Effector CD4-positive, alpha-beta T cell (primary cell): ENCODE results near the gene SYMPK.

Experiments
- DNase-seq: peaks from one replicate; pipeline ENCODE4 v3.0.0-alpha.2; 2020

SYMPK gene

DNA sequence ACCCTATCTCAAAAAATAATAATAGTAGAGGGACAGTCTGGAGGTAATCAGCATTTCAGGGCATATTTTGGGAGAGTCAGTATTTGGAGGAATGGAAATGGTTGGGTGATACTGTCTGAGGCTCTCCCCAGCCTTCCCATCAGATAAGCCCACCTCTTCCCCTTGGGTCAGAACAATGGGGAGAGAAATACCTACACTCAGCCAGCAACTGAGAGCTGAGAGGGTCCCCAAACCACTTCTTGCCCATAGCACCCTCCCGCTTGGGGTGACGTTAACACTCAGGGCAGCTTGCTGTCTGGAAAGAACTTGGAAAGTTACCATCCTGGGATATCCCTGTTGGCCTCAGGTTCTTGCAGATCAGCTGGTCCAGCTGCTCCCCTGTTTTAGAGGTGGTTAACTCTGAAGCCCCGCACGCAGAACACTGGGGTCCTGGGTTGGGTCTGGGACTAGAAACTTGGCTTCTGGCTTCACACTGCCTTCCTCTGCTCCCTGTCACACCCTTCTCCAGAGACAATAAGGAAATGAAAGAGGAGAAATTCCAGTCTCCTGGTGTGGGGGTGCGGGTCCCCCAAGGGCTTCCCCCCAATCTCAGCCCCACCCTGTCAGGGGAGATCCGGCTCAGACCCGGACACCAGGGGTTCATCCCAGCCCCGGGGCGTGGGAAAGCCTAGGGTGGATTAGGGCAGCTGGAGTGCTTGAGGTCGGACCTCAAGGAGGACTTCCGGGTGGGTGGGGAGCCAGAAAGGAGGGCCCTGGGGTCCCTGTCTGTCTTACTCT, 3.6 kb upstream of the SYMPK start:
- no peak for DNase-seq

DNA sequence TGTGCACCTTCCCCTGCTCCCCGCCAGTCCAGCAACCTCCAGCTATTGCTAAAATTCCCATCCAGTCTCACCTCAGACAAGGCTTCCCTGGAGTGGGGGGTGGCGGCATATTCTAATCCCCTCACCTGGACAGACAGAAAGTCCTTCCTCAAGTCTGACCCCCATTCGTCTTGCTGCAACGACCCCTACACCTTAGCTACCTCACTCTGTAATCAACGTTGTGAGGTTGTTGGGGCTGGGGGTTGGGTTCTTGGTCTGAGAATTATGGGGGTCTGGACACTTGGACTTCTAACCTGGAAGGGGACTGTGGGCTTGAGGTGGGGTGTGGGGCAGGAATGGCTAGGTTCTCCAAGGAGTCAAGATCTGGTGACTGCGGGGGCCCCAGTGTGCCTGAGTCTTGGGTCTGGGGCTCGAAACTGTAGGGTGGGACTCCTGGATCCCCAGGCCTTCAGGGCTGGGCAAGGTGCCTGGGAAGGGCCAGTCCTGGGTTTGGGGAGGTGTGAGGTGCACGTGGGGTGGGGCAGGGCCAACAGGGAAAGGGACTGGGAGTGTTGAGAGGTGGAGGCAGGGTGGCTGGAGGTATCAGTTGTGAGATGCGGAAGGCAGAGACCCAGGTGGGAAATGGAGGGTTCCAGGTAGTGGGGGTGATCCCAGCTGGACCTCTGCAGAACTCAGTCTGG, 2.5 kb upstream of the SYMPK start:
- DNase-seq: no peak

DNA sequence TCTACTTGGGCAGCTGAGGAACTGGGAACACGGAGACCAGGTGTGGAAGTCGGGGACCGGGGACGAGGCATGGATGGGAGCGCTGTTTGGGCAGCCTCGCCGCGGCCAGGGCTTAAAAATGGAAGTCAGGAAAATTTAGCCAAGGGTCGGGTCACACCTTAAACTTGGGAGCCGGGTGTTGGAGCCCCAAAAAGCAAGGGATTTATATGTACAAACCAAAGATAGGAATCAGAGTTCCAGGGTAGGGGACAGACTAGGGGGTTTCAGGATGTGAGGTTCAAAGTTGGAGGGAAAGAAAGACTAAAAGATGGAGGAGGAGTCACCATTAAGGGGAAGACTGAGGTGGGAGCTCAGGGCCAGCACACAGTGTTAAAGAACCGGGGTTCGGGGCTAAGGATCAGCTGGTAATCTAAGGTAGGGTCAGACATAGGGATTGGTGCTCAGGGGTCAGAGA, 1.7 kb upstream of the SYMPK start:
- DNase-seq: no peak

DNA sequence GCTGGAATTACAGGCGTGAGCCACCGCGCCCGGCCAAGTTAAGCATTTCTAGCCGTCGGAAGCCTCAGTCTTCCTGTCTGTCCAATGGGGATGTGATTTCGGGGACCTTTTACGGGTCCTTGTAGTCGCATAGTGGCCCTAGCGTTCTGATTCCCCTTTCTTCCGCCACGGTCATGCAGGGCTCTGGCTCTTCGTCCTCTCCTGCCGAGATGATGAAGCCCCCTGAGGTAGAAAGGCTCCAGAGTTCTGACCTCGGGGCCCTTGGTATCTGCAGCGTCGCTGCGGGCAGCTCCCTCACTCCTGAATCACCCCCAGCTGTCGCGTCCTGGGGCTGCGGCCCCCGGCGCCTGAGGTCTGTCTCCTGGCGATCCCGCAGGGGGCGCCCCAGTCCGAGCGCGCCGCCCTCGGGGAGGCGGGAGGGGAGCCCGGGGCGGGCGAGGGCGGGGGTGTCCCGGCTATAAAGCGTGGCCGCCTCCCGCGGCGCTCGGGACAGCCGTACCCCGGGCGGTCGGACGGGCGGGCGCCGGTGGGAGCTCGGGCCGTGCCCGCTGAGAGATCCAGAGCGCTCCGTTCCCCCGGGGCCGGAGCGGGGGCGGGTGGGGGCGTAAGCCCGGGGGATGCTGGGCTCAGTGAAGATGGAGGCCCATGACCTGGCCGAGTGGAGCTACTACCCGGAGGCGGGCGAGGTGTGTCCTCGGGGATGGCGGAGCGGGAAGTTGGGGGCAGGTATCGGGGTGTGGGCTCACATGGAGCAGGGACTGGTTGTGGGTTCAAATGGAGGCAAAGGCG, 1.1 kb upstream of the SYMPK start, which contains the start of gene FOXA3:
Gene FOXA3, plus strand, starts transcription at position 487 of the 789 bp plus-strand sequence. Its CDS starts 131 bp downstream, at position 618.
- DNase-seq: peak; percentile 43

DNA sequence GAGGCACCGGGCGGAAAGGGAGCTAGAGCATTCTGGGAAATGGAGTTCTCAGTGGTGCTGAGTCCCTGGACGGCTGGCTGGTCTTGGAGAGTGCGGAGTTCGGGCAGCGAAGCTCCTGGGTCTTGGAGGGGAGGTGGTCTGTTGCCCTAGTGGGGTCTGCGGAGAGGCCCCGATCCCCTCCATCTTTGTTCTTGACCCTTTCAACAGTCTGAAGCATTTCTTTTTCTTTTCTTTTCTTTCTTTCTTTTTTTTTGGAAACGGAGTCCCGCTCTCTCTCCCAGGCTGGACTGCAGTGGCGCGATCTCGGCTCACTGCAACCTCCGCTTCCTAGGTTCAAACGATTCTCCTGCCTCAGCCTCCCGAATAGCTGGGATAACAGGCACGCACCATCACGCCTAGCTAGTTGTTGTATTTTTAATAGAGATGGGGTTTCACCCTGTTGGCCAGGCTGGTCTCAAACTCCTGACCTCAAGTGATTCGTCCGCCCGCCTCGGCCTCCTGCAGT, 440 bp upstream of the SYMPK start:
- no peak for DNase-seq

DNA sequence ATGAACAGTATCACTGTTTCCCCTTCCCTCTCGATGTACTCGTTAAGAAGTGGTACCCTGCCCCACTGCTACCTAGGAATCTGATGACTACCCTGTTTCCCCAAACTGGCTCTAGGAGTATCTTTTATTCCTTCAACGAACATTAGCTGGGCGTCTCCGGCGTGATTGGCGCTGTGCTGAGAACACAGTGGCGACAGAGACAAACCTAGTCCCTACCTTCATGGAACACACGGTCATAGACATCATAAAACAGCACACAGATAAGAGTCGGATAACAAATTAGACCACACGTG, 730 bp downstream of the SYMPK start:
- DNase-seq: no peak

DNA sequence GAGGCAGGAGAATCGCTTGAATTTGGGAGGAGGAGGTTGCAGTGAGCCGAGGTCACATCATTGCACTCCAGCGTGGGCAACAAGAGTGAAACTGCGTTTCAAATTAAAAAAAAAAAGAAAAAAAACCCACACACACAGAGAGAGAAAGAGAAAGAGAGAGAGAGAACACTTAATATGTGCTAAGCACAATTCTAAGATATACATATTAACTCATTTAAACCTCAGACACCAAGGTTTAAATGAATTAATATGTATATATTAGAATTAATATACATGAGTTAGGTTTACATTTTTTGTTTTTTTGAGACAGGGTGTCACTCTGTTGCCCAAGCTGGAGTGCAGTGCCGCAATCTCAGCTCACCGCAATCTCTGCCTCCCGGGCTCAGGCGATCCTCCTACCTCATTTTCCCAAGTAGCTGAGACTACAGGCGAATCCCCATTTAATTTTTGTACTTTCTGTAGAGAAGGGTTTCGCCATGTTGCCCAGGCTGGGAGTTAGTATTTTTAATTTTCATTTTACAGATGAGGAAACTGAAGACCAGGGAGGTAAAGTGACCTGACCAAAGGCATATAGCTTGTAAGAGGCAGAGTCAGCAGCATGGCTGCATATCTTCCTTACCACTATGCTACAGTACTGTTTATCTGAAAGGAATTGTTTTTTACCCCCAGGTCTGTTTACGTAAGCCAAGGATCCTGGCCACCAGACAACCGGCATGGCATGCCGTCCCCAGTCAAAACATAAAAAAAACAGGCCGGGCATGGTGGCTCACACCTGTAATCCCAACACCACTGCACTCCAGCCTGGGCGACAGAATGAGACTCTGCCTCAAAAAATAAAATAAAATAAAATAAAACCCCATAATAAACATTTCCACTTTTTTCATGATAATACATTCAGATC, 2.3 kb downstream of the SYMPK start:
- DNase-seq: no peak

DNA sequence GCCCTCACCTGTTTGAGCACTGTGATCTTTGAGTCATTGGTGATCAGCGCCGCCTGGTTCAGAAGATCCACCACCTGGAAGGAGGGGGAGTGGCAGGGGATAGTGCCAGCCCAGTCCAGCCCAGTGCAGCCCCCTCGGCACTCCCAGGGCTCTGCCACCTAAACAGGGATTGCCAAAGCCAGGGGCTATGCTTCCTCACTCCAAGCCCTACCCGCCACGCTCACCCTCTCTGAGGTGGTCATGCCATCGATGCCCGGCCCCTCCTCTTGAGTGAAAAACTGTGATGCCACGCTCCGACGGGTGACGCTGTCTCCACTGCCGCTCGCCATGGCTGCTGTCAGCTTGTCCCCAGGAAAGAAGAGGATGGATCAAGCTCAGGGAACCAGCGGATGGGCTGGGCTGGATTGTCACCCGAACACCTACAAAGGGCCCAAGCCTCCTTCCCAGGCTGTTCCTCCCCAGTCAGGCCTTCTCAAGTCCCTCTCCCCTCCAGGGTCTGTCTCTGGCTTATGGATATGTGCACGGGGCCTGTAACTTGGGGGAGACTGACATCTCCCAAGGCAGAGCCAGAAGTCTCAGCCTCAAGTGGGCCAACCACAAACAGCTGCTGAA, 8.7 kb downstream of the SYMPK start:
- no peak for DNase-seq

DNA sequence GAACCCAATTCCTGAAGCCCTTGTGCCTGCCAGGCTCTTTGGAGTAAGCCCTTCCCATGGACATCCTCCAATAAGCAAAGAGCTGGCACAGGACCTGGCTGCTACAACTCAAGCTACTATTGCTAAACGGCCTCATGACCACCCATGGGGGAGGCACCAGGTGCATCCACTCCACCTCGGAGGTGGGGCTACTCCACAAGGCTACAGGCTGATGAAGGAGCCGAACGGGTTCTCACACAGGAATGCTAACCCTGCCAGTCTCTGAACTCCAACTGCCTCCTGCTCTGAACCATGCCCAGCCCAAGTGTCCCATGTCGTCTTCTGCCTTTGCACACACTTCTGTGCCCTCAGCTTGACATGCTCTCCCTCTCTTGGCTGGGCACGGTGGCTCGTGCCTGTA, 10.0 kb downstream of the SYMPK start:
- no peak for DNase-seq

DNA sequence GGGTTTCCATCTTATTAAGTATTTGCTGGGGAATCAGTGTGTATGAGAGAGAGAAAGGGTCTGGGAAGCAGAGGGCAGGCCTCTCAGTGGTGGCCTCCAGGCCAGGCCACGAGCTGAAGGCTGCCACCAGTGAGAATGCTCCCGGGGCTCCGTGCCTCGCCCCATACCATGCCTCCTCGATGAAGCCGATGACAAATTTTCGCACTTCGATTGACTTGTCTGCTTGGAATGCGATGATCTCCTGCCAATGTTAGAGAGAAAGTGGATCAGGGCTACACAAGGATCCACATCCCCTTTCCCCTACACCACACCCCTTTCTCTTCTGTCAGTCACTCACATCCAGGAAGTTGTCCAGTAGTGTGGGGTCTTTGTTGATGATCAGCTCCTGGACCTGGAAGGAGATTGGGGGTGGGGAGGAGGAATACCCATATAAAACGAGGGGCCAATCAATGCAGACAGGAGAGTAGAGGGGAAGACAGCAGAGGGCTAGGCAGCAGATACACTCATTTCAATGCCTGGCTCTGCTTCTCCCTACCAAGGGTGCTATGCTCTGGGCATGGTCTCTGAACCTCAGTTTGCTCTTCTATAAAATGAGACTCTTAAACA, 10.7 kb downstream of the SYMPK start:
- no peak for DNase-seq

DNA sequence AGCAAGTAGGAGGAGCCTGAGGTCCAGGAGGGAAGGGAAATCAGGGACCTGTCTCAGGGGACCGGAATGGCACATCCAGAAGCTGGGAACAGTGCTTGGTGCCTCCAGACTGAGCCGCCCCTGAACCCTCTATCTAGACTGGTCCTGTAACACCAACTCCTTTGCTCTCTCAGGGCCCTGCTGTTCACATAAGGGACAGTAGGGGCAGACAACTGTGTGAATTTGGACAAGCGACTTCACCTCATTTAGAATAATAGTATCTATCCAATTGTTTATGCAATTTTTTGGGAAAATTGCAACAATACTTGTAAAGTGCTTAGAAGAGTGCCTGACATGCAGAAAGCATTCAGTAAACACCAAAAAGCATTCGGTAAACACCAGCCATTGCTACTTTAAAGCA, 14.0 kb downstream of the SYMPK start:
- no peak for DNase-seq

DNA sequence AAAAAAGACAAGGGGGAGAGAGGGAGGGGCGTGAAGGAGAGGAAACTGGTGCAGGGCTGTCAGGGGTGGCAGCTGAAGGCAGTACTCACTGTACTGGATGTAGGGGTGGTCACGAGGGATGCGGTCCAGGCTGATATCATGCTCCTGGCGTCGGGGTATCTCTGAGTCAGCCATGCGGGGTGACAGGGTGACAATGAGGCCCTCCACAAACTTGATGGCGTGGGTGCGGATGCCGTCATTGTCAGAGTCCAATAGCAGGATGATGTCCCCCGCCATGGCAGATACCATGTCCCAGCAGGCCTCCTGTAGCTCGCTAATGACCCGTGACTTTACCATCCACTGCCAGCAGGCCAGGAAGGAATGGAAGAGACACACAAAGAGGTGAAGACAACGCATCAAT, 15.3 kb downstream of the SYMPK start:
- DNase-seq: no peak

DNA sequence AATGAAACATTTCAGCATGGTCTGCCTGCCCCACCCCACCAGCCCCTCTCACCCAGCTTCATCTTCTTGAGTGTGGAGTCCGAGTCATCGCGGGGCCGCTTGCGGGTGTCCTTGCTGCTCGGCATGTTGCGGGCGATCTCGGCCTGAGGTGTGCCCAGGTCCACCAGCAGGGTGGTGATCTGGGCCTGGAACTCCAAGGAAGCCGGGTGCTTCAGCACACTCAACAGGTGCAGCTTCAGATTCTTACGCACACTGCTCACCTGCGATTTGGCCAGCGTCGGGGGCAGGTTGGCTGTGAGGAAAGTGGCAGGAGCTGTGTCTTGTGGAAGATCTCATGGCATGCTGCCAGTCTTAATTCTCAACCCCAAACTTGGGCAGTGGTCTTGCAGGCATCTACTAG, 20.7 kb downstream of the SYMPK start:
- DNase-seq: no peak

DNA sequence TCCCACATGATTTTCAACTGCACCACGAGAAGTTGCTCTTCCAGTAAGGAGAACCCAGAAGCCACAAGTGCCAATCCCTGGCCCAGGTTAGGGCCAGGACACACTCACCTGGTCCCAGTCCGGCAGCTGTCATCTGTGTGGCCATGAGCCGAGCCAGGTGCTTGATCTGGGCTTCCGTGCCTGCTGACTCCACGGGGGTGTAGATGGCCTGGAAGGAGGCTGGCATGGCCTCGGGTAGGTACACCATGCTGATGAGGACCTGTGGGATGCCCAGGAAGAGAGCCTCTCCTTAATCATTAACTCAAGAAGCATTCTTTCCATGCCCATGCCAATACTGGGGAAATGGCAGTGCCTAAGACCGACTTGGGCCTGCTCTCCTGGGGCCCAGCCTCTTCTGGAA, 28.0 kb downstream of the SYMPK start:
- DNase-seq: no peak

DNA sequence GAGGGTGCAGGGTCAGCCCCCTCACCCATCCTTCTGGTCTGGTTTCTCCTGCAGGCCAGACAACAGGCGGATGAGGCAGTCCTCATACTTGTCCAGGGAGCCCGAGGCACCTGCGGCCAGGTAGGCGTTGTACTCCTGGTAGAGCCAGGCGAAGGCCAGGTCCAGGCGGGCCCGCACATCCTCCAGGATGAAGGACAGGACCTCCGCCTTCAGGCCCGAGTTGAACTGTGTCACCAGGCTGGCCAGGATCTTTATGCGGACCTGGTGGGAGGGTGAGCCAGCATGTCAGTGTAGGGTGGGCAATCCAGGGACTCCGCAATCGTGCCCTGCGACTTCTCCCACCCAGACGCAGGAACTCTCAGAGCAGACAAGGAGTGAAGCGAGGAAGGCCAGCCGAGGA, 34.0 kb downstream of the SYMPK start:
- DNase-seq: no peak

DNA sequence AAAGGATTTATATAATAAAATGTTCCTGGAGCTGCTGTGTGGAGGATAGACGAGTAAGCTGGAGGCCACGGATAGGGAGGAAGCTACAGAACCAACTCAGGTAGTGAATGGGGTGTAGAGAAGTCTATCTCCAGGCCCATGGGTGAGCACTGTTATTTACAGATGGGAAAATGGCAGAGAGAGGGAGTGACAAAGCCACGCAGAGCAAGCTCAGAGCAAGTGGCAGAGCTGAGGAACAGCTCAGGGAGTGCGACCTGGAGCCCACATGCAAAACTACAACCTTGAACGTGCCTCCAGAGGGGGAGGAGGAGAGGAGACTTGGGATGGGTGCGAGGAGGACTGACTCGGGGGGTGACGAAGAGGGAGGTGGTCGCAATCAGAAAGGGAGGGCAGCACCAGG, 34.4 kb downstream of the SYMPK start:
- no peak for DNase-seq

DNA sequence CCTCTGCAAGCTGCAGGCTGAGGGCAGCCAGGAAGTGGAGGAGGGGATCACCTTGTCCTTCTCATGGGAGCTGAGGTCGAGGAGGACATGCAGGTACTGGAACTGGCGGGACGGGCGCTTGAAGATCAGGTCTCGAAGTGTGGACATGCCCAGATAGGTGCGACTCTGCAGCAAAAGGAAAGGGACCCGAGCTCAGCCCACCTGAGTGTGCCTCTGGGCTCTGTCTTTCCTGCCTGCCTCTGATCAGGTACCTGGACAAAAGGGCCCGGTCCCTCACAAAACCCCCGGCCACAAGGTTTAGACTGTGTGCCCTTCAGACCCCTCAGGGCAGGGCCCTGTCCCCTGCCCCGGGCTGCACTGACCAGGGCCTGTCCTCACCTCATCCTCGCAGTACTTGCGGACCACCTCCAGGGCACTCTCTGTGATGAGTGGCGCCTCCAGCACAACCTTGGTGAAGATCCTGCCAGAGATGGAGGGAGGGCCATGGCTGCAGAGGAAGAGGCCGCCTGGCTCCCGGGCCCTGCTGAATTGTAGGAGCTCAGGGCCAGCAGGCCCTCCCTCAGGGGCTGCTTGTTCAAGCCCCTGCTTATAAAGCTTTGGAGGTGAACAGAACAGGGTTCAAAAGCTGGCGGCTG, 35.4 kb downstream of the SYMPK start:
- no peak for DNase-seq

DNA sequence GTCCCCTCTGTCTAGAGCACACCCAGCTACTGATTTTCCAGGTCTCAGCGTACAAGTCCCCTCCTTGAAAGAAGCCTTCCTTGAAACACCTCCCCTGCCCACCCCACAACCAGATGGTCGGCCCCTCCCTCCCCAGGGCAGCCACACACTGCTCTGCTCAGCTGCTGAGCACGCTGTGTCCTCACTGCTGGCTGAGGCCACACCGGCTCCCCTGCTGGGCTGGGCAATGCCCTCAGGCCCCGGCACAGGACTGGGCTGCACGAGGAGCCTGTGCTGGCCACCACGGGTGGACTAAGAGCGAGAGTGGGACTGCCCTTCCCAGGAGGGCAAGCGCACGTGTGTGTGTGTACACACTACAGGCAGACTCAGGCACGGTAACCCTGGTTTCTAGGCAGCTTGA, 36.0 kb downstream of the SYMPK start:
- no peak for DNase-seq

DNA sequence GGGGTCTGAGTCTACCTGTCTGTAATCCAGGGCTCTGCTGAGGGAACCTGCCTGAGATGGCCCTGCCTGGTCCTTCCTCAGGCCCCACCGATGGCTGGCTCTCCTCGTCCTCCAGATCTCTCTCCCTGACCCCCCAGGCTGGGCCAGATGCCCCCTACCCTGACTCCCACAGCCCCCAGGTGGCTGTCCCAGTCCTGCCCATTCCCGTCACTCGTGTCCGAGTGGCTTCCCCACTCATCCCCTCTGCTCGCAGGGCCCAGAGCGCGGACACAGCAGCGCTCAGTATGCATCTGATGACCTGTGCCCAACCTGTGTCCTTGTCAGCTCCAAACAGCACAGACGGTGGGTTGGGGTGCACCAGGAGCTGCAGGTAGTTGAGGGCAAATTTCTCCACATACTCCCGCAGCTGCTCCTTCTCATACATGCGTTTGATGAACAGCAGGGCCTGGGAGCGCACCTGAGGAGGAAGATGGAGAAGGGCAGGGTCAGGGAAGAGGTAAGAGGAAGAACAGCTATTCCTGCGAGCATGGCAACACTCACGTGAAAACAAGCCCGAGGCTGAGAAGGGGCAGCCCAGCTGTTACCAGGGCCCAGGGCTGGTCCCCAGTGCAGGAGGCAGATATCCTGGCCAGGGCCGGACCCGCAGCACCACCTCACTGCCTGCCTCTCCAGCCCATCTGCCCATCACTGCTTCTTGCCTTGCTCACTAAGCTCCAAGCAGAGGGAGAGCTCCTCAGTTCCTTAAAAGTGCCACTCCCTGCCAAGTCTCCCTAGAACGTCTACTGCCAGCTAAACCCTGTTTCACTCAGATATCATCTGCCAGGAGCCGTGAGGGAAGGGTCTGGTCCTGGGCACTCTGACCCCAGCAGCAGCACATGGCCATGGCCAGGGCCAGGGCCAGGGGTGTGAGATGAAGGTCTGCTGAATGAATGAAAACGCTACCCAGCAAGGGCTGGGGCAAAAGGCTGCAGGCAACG, 36.7 kb downstream of the SYMPK start:
- DNase-seq: no peak

DNA sequence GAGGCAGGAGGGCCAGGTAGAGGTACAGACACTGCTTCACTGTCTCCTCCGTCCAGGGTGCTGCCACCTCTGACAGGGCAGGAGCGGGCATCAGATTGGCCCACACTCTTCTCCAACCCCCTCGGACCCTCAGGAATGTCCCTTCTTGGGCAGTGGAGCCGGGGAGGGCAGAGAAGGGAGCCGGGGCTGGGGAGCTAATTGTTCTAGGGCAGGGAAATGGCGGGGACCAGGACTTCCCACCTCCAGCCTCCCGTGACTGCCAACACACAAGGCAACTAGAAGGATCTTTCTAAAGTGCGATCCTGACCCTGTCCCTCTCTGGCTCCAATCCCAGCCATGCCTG, 37.7 kb downstream of the SYMPK start:
- no peak for DNase-seq
